H1 (cell line): ENCODE measurements around the gene DCLK1. TPM values are rescaled to one million over a fixed set of nuclear protein-coding genes. Genes with fewer than 3 reads are reported as not detected.

Source experiments
- CEBPB ChIP-seq: IDR thresholded peaks from 2 replicates; pipeline ENCODE4 v1.6.1; 2012; ENCODE audit warnings: low read depth, low read length
- PHF8 ChIP-seq: fragments of 200-600 bp; sonication (generic); conservative IDR thresholded peaks from 2 replicates; pipeline ENCODE4 v1.7.1; 2012; ENCODE audit warnings: low read depth, mild to moderate bottlenecking, inconsistent platforms, low read length, moderate library complexity
- SUZ12 ChIP-seq: fragments of 200-600 bp; sonication (generic); IDR thresholded peaks from 2 replicates; pipeline ENCODE4 v1.6.1; 2012; ENCODE audit warnings: mild to moderate bottlenecking, inconsistent platforms, low read length, moderate library complexity, mixed read lengths
- TAF7 ChIP-seq: optimal IDR thresholded peaks from 2 replicates; pipeline ENCODE3; 2011; ENCODE audit warnings: low read depth, mild to moderate bottlenecking, inconsistent platforms, low read length, moderate library complexity, borderline replicate concordance
- YY1 ChIP-seq: IDR thresholded peaks from 2 replicates; pipeline ENCODE4 v1.6.1; 2011; ENCODE audit warnings: low read depth, mild to moderate bottlenecking, low read length
- polyA plus RNA-seq, 7 experiments: library from polyadenylated mRNA; depleted of rRNA in 3 of 7; stranded (reverse) in 5 of 7; unstranded in 2 of 7; fragments of >200 nt in 5 of 7; fragments of 200-250 nt in 2 of 7; gene quantifications; 1 replicate in 5 of 7; 2 replicates in 1 of 7; 4 replicates in 1 of 7; pipeline versions ENCODE4 v1.2.1 to v1.2.3, GENCODE V29; 2011 to 2013; ENCODE audit warnings: missing spikeins in 2 of 7, mixed read lengths in 2 of 7
- total RNA-seq: library from RNA; stranded (reverse); fragmentation: NEBNext Ultra II Directional; extraction: Animal tissue kit (Norgen Biotek cat#: 25700); gene quantifications from 2 replicates; pipeline ENCODE4 v1.2.1, GENCODE V29; 2021

DCLK1 gene
- total and polyA plus RNA-seq, 2 of the 8 experiments (the other 6 are each of a cell fraction or from before 2014, with no cell fraction given), result 22.8 to 41.0 TPM

- no peak for TF ChIP-seq CEBPB
- no peak for TF ChIP-seq SUZ12
- no peak for TF ChIP-seq PHF8
- TF ChIP-seq TAF7, result no peak
- TF ChIP-seq YY1, result no peak
These were observed 25.5 kb downstream of the DCLK1 start (continued) for GRCh38 chr13:36105726-36106125.
